GM19023 (cell line): ENCODE results near the gene CROT.

Experiments
- ATAC-seq: cut with Tn5 transposase; IDR thresholded peaks from one replicate; pipeline ENCODE4 v1.9.1; 2021; ENCODE audit warnings: mild to moderate bottlenecking, moderate library complexity; ENCODE audit not compliant: unreplicated experiment

The CROT gene

GRCh38 chr7:87413951-87414793, 68.7 kb downstream of the CROT start:
- ATAC-seq = no peak

DNA sequence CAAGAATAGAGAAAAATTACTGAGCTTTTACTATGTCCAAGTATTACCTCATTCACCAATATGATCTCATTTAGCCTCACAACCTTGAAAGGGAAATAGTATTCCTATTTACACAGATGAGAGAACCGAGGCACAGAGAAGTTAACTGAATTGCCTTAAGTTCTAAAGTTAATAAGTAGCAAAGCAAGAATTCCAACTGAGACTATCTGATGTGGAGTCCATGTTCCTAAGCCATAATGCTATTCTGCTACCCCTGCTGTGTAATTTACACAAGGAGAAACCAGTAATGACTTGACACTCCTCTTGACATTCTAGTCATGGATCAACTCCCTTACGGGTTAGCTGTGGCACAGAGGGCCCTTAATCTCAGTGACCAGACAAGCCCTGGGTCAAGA, 69.3 kb downstream of the CROT start:
- ATAC-seq = no peak

GRCh38 chr7:87416682-87417587, 71.5 kb downstream of the CROT start:
- peak; percentile 66 for ATAC-seq

DNA sequence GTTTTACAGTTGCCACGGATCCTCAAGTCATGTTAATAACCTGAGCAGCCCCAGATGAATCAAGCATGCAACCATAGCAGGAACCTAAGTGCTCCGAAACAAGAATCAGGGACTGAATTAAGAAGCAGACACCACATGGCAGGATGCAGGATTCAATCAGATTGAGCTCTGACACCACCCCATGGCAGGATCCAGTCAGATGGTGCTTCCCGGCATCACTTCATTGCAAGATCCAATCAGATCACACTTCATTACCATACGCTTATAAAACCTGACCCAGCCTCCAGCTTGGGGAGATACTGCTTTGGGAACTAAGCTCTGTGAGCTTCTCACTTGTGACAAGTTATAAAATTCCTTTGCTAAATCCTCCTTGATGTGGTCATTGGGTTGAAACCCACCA, 74.7 kb downstream of the CROT start:
- ATAC-seq = no peak

DNA sequence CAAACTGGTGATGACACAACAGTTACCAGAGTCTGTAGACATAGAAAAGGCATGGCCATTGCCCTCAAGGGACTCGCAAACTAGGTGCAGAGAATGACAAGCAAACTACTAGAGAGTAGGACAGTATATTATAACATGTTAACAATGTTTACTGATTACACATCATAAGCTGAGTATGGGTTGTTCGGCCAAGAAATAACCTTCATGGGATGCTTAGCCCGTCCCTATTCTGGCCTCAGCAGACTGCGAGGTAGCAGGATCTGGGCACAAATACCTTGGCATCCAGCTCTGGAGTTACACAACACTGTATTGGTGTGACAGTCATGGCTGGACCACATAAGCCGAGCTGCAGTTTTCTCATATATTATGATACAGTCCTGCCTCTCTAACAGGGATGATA, 78.6 kb downstream of the CROT start:
- no peak for ATAC-seq

DNA sequence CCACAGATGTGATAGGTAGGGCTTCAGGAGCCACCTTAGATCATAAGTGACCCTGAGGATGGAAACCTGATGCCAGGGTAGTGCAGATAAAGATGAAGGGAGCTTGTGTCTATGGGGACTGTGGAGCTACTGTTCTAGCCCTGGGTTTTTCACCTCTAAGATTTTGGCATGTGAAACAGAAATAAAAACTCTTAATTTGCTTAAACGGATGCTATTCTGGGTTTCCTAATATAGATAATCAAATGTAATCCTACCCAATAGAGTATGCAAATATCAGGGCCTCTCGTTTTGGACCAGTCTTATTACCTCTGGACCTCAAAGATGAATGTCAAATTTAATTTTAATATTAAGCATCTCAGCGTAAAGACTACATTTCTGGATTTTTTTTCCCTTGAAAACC, 80.7 kb downstream of the CROT start:
- peak; percentile 80 for ATAC-seq

DNA sequence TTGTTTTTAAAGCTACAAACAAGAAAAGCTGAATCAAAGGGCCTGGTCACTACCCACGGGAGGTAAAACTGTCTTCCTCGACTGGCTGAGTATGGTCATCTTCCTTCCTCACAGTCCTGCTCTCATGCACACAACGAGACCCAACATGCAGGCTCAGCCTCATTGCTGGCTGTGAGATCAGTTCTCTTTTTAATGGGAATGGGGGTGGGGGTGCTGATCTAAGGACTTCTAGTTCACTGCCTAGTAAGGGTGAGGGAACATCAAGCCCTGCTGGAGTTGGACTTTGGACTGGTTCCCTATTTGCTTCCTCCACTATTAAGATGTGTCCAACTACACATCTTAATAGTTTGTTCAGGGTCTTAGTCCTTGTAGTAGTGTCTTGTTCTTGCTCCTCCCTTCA, 81.8 kb downstream of the CROT start:
- no peak for ATAC-seq

- ATAC-seq = no peak
Observed at GRCh38 chr7:87432536-87432935, 87.1 kb downstream of the CROT start.

- no peak for ATAC-seq
Observed at GRCh38 chr7:87435546-87435945, 90.1 kb downstream of the CROT start.

DNA sequence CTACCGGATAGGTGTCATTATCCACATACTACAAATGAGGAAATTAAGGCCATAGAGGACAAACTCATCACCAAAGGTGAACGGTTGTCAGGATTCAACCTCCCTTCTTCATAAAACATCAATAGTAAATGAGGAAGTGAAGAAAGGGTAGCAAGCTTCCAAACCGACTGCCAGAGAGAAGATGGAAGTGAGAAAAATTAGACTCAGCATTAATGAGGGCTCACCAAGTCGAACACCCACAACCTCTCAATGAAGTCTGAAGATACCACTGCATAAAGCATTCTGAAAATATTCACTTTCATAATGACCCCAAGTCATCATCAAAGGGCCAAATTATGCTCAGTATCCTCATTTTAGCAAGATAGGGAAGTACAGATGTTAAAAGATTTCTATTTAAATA, 100.4 kb downstream of the CROT start:
- peak; percentile 86 for ATAC-seq

DNA sequence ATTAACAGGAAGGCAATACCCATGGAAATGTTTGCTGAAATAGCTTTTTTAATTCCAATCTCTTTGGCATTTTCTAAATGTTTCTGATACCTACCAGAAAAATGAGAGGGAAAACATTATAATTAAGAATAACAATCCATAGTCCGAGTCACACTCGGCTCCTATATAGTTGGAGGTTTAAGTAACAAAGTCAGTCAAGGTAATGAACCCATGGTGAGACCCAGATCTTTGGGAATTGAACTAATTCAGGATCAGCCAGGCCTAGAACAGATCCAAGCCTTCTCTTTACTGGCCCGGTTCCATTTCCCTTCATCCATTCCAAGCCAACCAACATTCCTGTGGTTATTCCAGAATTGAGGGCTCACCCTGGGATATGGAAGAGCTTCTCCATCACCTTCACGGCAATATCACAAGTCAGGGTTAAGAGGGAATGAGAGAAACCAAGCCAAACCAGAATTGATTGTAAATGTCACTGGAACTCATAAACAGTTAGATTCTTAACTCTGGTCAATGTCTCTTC, 101.7 kb downstream of the CROT start:
- ATAC-seq = no peak

DNA sequence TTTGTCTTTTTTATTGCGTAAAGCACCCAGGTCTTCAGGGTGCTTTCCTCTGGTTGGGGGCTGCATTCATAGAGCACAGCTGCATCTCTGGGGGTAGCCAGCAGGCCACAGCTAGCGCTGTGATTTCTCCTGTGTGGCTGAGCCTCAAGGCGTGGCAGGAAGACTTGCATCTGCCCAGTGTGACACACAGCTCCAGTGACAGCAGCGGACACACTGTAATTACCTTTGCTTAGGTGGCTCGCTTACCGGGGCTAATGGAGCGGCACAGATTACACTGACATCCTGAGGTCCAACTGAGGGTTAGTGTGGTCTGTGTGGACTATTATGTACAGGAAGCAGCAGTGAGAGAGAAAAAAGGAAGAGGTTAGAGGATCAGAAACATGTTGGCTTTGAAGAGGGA, 102.9 kb downstream of the CROT start:
- ATAC-seq = no peak
